ENCODE results near the gene KCNH2.
"Not testable (repeated sequence)": the region's sequence is repeated elsewhere in the genome, so short reads cannot be mapped to it uniquely, and the experiment has no call there.

KCNH2 gene

DNA sequence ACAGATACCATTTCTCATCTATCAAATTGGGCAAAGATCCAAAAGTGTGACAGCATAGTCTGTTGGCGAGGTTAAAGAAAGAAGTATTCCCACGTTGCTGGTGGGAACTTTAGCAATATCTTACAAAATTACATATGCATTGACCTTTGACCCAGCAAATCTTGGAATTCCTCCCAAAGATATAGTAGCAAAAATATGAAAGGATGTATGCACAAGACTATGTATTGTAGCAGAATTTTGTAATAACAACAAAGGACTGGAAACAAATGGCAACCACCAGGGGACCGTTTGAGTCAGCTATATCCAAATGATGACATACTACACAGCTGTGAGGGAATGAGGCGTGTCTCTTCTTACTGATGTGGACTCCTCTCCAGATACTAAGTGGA, 50.2 kb downstream of the KCNH2 start:
- DNase-seq: peak; percentile 23

DNA sequence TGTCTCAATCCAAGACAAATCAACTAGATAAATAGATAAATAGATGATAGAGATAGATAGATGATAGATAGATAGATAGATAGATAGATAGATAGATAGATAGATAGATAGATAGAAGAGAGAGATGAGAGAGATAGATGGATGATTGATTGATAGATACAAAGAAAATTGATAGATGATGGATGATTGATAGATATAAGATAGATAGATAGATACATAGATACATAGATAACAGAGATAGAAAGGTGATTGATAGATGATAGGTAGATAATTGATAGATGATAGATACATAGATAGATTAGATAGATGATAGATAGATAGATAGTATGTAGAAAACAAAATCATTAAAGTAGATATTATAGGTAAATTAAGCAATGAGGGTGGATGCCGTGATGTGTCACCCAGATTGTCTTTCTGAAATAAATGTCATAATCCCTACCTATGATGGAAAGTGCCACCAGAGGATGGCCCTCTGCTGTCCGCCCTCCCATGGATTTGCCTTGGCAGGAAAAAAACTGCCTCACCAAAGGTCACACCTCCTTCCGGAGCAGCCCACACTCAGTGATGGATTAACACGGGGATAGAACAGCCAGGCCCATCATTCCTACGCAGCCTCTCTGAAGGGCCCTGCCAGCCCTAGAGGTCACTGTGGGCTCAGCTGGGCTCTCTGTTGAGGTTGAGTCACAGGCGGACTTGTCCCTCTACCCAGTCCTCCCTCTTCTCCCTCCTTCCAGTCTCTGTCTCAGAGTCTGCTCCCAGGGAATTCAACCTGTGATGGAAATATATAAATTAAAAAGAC, 50.8 kb downstream of the KCNH2 start:
- no peak for DNase-seq

DNA sequence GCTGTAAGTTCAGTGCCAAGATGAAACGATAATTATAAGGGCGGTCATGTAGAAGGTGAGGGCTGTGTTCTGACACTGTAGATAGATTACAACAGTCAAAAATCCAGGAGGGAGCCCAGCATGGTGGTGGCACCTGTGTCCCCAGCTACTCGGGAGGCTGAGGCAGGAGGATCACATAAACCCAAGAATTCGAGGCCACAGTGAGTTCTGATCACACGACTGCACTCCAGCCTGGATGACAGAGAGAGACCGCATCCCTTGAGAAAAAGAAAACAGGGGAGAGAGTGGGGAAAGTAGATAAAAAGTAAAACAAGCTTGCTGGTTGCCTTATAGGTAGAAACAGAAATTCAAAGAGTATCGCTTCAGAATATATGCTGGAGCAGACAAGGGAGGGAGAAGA, 52.1 kb downstream of the KCNH2 start:
- DNase-seq: no peak

DNA sequence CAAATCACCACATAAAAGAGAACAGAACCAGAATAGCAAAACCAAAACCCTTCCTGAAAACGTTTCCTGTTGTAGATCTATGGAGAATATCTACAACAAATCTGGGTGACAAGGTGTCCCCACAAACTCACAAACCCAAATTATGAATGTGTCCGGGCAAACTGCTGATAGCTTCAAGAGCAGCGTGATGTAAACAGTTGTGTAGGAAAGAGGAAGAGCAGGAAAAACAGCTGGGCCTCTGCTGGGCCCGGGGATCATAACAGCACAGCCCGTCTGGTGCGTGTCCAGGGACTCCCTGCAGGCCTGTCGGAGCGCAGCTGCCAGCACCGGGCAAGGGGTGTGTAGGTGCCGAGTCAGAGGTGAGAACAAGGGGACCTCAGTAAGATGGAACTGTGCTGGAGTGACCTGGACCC, 53.7 kb downstream of the KCNH2 start:
- DNase-seq: no peak

DNA sequence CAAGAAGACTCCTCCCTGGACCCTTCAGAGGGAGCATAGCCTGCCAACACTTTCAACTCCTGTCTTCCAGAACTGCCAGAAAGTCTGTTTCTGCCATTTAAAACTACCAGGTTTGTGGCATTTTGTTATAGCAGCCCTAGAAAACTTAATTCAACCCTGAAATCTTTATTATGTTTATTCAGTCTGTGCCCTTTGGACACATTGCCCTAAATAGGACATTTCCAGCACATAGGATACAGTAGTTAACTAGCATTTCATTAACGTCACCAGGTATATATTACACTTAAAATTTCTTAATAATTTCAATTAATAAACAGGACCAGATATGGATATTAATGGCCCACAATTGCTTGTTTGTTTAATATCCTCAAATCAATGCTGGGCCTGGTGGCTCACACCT, 54.3 kb downstream of the KCNH2 start:
- DNase-seq: no peak

DNA sequence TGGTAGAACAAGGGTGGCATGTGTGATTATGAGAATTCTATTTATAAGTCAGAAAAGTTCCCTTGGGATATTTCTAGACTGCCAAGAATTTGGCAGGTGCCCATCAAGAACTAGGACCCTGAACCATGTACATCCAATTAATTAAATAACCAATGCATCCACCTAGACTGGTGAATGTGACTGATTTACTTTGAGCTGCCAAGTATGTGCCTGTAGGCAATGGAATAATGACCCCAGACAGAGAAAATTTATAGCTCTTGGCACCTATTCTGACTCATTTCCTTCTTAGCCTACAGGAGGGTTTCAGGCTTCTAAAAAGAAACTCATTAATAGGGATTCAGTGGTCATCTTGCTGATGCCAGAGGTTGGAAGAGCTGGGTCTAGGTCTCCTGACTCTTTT, 54.9 kb downstream of the KCNH2 start:
- DNase-seq: no peak

DNA sequence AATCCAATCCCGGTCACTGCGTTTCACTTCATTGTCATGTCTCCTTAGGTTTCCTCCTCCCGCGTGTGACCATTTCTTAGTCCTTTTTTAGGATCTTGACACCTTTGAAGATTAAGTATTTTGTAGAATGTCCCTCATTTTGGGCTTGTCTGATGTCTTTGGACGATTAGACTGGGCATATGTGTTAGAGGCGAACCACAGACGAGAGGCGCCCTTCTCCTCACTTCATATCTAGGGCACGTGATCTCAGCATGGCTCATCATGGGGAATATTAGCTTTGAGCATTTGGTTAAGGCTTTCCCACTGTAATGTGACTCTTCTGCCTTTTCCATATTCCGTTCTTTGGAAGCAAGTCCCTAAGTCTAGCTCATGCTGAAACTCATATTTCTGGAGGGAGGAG, 59.0 kb downstream of the KCNH2 start:
- no peak for DNase-seq

DNA sequence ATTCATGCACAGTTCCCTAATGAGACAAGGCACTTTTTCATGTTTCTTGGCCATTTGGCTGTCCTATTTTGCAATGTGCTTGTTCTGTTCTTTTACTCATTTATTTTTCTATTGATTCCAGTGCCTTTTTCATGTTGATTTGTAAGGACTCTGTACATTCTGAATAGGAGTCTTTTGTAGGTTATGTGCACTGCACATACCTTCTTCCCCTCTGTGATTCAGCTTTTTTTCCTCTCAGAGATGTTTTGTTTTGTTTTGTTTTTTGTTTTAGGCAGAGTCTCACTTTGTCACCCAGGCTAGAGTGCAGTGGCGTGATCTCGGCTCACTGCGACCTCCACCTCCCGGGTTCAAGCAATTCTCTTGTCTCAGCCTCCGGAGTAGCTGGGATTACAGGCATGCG, 59.7 kb downstream of the KCNH2 start:
- DNase-seq: no peak

DNA sequence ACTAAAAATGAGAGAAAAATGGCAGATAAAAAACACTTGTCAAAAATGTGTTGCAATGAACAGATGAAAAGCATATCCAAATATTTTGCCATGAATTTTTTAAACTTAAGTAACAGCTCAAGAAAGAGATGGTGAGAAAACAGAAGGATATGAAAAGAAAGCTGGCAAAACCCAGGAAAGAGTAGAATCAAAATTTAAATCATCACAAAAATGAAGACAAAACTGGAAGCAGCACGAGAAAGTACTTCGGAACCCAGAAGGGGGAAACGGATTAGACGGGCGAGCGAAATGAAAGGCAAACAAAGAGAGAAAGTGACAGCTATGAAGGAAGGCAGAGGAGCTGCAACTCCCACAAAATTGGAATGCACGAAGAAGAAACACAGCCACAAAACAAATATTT, 60.2 kb downstream of the KCNH2 start:
- DNase-seq: no peak

DNA sequence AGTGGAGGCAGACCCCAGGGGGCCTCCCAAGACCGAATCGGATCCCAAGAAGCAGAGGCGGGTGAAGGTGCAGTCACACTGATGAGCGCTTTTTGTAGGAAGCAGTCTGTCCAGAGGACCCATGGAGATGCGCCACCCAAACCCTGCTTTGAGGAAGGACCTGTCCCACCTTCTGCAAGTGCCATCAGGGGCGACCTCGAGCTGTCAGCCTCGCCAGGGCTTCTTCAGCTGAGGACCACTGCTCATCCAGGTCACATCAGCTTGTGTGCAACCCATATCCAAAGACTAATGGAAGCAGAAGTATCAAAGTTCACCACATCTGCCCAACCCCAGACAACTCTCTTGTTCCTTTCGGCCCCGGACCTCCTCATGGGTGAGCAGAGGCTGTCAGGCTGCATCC, 61.5 kb downstream of the KCNH2 start:
- DNase-seq: no peak

DNA sequence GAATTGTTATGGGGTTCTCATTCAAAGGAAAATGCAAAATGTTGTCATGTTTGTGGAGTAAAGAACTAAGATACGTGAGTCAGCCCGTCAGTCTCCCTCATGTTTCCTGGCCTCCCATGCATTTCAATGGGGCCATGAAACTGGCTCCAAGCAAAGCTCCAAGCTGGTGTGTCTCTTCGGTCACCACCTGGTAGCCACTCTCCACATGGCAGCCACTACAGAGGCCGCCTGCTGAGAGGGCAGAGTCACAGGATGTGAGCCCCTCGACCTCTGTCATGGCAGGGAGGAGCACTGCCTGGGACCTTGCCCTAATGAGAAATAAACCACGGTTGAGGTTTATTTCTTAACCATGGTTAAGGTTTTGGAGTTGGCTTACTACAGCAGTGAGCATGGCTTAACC, 63.2 kb downstream of the KCNH2 start:
- DNase-seq: no peak

DNA sequence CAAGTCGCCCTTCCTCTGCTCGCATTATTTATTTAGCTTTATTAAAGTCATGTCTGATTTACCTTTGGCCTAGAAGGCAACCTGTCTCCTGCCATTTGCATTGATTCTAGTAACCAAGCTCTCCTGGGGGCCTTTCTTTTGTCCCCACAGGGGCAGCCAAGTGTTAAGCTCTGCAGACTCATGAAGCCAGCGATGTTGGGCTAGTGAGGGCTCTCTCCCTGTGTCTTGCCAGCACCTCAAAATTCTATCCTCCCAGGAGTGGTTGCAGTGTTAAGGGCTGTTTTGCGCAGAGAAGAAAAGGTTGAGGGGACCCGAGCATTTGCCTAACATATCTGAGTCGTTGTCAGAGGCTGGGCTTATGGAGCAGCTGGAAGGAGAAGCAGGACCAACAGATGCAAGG, 63.9 kb downstream of the KCNH2 start:
- DNase-seq: no peak

DNA sequence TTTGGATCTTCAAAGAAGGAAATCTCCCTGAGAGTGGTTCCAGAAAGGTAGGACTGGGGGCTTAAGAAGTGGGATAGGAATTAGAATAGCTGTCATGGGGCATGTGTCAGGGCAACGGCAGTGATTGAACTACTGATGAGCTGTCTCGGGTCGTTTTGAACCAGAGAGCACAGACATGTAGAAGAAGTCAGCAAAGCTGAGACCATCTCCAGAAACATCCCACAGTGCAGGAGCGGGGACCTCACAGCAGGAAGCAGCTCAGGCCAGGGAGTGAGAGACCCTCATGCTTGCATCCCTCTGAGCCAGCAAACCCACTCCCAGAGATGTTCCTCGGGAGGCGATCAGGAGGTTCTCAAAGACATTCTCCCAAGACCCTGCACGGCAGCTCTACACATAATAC, 65.7 kb downstream of the KCNH2 start:
- no peak for DNase-seq

DNA sequence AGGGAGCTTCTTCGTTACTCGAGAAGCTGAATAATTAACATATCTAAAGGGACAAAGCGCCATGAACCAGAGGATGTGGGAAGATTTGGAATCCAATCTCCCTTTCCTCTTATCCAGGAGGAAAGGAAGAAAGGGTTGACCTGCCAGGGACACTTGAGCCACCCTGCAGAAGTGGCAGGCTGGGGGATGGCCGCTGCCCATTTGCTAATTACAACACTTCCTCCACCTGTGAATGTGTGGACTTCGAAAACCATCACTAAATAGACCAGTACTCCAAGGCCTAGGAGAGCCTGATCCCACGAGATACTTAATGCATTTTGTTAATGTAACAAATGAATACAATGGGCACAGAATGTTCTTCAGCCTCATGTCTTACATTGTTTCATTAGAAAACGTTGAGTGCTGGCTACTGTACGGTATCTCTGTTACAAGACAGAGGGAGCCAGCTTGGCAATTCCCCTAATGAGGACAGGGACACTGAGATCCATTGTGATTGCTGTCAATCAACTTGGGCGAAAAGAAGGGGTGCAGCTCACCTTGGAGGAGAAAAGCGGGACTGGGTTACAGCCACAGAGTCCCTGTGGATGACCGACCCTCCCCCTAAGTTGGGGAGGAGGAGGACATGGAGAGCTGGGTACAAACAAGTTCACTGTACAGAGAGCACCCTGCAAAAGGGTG, 66.4 kb downstream of the KCNH2 start:
- no peak for DNase-seq

DNA sequence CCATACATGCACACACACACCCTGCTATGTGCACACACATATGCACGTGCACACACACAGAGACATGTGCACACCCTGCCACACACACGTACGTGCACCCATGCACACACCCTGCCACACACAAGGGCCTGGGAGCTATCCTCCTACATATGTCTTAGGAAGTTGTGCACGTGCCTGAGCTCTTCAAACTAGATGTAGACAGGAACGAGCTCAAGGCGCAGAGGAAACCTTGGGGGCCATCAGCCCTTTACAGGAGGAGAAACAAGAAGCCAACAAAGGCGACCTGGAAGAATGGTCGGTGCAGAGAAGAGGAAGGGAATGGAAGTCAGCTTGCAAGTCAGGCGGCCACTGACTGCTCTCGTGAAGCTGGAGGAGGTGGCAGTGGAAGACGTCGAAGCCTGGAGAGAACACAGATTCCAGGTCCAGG, 67.1 kb downstream of the KCNH2 start:
- no peak for DNase-seq

DNA sequence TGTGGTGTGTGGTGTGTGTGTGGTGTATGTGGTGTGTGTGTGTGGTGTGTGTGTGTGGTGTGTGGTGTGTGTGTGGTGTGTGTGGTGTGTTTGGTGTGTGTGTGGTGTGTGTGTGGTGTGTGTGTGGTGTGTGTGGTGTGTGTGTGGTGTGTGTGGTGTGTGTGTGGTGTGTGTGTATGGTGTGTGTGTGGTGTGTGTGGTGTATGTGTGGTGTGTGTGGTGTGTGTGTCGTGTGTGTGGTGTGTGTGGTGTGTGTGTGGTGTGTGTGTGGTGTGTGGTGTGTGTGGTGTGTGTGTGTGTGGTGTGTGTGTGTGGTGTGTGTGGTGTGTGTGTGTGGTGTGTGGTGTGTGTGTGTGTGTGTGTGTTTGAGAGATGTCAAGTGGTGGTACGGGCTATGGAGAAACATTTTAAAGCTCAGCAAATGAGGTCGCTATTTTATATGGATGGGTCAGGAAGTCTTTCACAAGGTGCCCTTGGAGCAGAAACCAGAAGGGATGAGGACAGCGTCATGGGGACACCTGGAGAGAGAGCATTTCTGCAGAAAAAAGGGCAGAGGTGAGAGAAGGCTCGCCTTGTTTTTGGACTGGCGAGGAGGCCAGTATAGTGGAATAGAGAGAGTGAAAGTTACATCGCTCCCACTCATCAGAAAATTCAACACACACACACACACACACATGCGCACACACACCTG, 67.7 kb downstream of the KCNH2 start:
- DNase-seq: not testable (repeated sequence)

DNA sequence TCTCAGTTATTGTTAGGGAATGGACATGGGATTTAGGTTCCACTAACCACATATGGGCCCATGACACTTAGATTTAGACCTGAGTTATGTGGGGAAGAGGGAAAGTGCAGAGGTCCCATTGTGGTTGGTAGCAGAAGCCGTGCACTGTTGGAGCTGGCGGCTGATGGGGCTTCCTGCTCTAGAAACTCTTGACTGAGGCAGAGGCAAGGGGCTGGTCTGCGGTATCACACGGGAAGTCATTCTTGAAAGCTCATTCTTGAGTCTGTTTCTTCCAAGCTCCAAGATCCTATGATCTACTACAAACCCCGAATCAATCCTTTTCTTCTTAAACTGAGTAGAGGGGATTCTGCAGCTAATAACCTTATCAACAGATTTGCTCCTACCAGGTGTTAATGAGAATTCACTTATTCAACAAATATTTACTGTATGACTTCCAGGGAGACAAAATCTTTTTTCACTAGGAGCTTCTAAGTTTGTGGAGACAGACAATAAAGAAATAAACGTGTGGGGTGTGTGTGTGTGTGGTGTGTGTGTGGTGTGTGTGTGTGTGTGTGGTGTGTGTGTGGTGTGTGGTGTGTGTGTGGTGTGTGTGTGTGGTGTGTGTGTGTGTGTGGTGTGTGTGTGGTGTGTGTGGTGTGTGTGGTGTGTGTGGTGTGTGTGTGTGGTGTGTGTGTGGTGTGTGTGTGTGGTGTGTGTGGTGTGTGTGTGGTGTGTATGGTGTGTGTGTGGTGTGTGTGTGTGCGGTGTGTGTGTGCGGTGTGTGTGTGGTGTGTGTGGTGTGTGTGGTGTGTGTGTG, 68.7 kb downstream of the KCNH2 start:
- DNase-seq: no peak

DNA sequence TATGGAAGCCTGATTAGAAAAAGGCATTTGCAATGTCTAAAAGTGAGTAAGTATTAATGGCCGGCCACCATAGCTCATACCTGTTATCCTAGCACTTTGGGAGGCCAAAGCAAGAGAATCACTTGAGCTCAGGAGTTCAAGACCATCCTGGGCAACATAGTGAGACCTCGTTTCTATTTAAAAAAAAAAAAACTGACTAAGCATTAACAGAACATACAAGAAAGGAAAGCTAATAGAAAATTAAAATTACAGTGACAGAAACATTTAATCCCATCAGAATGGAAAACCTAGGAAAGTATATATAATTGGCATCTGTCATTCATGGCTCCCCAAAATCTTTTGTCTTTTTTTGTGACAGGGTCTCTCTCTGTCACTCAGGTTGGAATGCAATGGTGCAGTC, 69.9 kb downstream of the KCNH2 start:
- no peak for DNase-seq

DNA sequence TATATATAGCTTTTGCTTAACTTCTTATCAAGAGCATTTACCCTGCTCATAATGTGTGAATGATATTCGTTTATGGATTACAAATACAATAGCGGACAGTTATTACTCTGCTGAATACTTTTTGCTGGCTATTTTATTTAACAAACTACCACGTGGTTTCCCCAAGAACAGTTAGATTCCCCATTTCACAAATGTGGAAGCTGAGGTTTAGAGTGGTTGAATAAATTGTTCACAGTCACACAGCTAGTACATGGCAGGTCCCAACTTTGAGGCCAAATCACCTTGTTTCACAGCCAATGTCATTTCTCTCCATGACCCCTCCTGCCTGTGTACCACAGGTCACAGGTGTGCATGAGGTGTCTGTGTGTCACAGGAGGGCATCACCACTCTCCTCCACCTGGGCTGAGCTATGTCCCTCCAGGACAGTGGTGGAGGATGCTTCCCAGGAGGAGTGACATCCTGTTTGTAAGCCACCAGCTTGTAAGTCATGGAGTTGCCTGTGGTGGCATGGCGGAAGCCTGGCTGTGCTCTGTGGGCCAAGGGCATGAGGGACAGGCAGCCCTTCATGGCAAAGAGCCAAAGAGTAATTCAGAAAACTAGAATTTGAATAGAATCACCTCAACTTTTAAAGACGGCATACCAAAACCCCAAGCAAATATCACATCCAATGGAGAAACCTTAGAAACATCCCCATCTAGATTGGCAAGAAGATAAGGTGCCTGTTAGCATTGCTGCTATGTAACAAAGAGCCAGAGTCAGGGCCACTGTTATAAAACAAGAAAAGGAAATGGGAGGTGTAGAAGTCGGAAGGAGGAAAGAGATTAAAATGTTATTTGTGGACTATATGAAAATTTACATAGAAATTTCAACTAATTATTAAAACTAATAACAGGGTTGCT, 73.9 kb downstream of the KCNH2 start:
- DNase-seq: no peak

DNA sequence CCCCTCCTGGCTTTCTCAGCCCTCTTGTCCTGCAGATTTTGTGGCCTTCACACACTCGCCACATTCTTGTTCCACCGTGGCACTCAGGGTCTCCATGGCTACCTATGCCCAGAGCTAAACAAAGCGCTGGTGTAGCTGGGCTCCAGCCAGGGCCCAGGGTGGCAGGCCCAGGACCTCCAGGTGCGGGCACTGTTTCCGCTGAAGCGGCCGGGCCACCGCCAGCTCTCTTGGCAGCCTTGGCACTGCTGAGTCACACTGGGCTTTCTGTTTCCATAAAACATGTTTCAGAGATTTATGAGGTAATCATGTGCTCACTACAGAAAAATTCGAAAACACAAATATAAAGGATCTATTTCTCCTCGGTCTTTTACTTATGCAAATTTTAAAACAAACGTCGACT, 74.5 kb downstream of the KCNH2 start:
- no peak for DNase-seq

DNA sequence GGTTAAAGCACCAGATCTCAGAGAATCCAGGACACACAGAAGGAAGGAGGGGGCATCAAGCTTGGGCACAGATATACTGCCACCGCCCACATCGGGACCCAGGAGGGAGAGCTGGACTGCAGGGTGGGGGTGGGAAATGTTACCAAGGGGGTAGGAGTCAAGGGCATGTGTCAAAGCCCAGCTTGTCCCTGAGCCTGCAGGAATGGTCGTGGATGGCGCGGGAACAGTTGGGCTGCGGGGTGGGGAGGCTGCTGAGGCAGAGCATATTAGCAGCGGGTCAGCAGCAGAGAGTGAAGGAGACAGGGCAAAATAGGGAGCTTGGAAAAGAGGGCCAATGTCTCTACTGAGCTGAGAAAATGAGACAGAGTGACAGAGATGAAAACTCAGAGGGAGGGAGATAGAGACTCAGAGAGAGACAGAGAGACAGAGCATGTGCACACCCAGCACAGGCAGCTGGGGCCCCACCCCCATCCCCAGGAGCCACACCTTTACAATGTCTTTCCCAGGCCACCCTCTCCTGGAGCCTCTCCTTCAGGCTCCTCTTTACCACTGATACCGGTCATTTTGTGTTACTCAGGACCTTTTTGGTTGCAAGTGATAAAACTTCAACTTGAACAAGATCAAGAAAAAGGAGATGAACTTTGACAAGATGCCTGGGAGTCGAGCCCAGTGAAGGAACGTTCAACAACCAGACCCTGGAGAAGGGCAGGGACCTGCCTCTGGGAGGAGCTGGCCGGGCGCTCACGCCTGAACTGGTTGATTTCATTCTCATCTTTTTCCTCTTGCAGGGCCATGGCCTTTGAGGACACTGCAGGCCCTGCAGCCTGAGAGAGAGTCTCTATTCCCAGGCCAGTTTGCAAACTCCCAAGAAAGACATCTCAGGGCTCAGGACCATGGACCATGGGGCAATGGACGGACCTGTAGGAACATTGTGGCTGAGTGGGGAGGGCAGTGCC, 75.8 kb downstream of the KCNH2 start:
- DNase-seq: no peak

All from fibroblast of upper back skin (primary cell).